GM23338 (cell line): ENCODE data around the gene LIX1.

Experiments used
- CREB1 ChIP-seq: fragments of 250-450 bp; sonication (Bioruptor Pico); IDR thresholded peaks from 2 replicates; pipeline ENCODE4 v1.5.0; 2020; ENCODE audit warnings: low read depth, mild to moderate bottlenecking, moderate library complexity
- CTCF ChIP-seq, 2 experiments: fragments of 200-600 bp in 1 of 2; sonication (generic) in 1 of 2; conservative IDR thresholded peaks; 2 replicates each; pipeline versions ENCODE4 v1.5.1 to v1.6.1; 2016 to 2017; ENCODE audit warnings: antibody characterized with exemption in 2 of 2, low read depth in 2 of 2, mild to moderate bottlenecking in 2 of 2, moderate library complexity in 1 of 2
- EZH2 ChIP-seq: fragments of 200-600 bp; sonication (generic); IDR thresholded peaks from one replicate; pipeline ENCODE4 v1.8.0; 2017; ENCODE audit warnings: antibody characterized with exemption, mild to moderate bottlenecking, low read depth; ENCODE audit not compliant: unreplicated experiment
- EZH2phosphoT487 ChIP-seq: fragments of 200-600 bp; sonication (generic); IDR thresholded peaks from one replicate; pipeline ENCODE4 v1.8.1; 2018; ENCODE audit warnings: antibody characterized with exemption; ENCODE audit not compliant: unreplicated experiment
- POLR2AphosphoS5 ChIP-seq: IDR thresholded peaks from 2 replicates; pipeline ENCODE4 v1.6.1; 2016; ENCODE audit warnings: antibody characterized with exemption, low read depth

- no peak for TF ChIP-seq CTCF (conservative IDR thresholded peaks at IDR 0.05; ENCODE audit: low read depth in 2 of 2)
- no peak for TF ChIP-seq CREB1 (CRISPR knock-in tag)
- TF ChIP-seq EZH2phosphoT487 = no peak
- TF ChIP-seq EZH2 = no peak
- no peak for TF ChIP-seq POLR2AphosphoS5
These were observed 30.8 kb downstream of the LIX1 start for GRCh38 chr5:97111616-97112015.
